ENCODE measurements around the gene SSTR4.
"Not testable (repeated sequence)": the region's sequence is repeated elsewhere in the genome, so short reads cannot be mapped to it uniquely, and the experiment has no call there.

SSTR4 gene

GRCh38 chr20:23018941-23019340 is 16.2 kb upstream of the SSTR4 start:
- DNase-seq (ENCODE audit: low spot score), result no peak

GRCh38 chr20:23019403-23019802 is 15.7 kb upstream of the SSTR4 start:
- peak; percentile 75 for DNase-seq (ENCODE audit: low spot score)

- DNase-seq (ENCODE audit: low spot score), result no peak
Observed at GRCh38 chr20:23020230-23021018, 14.7 kb upstream of the SSTR4 start.

GRCh38 chr20:23021541-23021940 is 13.6 kb upstream of the SSTR4 start:
- no peak for DNase-seq (ENCODE audit: low spot score)

- no peak for DNase-seq (ENCODE audit: low spot score)
Observed at GRCh38 chr20:23021951-23022350, 13.2 kb upstream of the SSTR4 start.

- no peak for DNase-seq (ENCODE audit: low spot score)
Observed at GRCh38 chr20:23022849-23023248, 12.3 kb upstream of the SSTR4 start.

GRCh38 chr20:23023621-23024177 is 11.4 kb upstream of the SSTR4 start:
- DNase-seq (ENCODE audit: low spot score), result no peak

GRCh38 chr20:23024701-23025100 is 10.4 kb upstream of the SSTR4 start:
- no peak for DNase-seq (ENCODE audit: low spot score)

- DNase-seq (ENCODE audit: low spot score), result not testable (repeated sequence)
Observed at GRCh38 chr20:23025503-23025902, 9.6 kb upstream of the SSTR4 start.

GRCh38 chr20:23027721-23028120 is 7.4 kb upstream of the SSTR4 start:
- DNase-seq (ENCODE audit: low spot score), result peak; percentile 60

GRCh38 chr20:23028392-23028791 is 6.7 kb upstream of the SSTR4 start:
- no peak for DNase-seq (ENCODE audit: low spot score)

GRCh38 chr20:23029324-23029723 is 5.8 kb upstream of the SSTR4 start:
- DNase-seq (ENCODE audit: low spot score), result peak; percentile 74

GRCh38 chr20:23031346-23031745 is 3.8 kb upstream of the SSTR4 start:
- DNase-seq (ENCODE audit: low spot score), result no peak

GRCh38 chr20:23032056-23032749 is 2.9 kb upstream of the SSTR4 start:
- DNase-seq (ENCODE audit: low spot score), result no peak

GRCh38 chr20:23032750-23033078 is 2.4 kb upstream of the SSTR4 start:
- no peak for DNase-seq (ENCODE audit: low spot score)

- DNase-seq (ENCODE audit: low spot score), result no peak
Observed at GRCh38 chr20:23033918-23034317, 1.2 kb upstream of the SSTR4 start.

GRCh38 chr20:23035731-23036130 is 619 bp downstream of the SSTR4 start:
- no peak for DNase-seq (ENCODE audit: low spot score)

- no peak for DNase-seq (ENCODE audit: low spot score)
Observed at GRCh38 chr20:23036371-23036770, 1.3 kb downstream of the SSTR4 start.

- no peak for DNase-seq (ENCODE audit: low spot score)
Observed at GRCh38 chr20:23037017-23037481, 1.9 kb downstream of the SSTR4 start.

- DNase-seq (ENCODE audit: low spot score), result no peak
Observed at GRCh38 chr20:23039136-23039875, 4.2 kb downstream of the SSTR4 start.

- DNase-seq (ENCODE audit: low spot score), result no peak
Observed at GRCh38 chr20:23039885-23040508, 4.9 kb downstream of the SSTR4 start.

- no peak for DNase-seq (ENCODE audit: low spot score)
Observed at GRCh38 chr20:23042270-23042669, 7.2 kb downstream of the SSTR4 start.
